Measurements from ENCODE around the gene SCART1.
"Not testable (repeated sequence)": the region's sequence is repeated elsewhere in the genome, so short reads cannot be mapped to it uniquely, and the experiment has no call there.

The SCART1 gene

GRCh38 chr10:133453516-133454203, at the start of gene SCART1:
Gene SCART1, plus strand, starts transcription at chr10:133453945. Its CDS starts 53 bp downstream, at chr10:133453998.
- no peak for DNase-seq (ENCODE audit: low read depth in 2 of 2)

- no peak for DNase-seq (ENCODE audit: low read depth in 2 of 2)
Observed at GRCh38 chr10:133405272-133405671, 48.5 kb upstream of the SCART1 start.

- no peak for DNase-seq (ENCODE audit: low read depth in 2 of 2)
Observed at GRCh38 chr10:133405844-133406527, 47.8 kb upstream of the SCART1 start.

GRCh38 chr10:133411523-133412380, 42.0 kb upstream of the SCART1 start:
- no peak for DNase-seq (ENCODE audit: low read depth in 2 of 2)

GRCh38 chr10:133412381-133412711, 41.4 kb upstream of the SCART1 start:
- no peak for DNase-seq (ENCODE audit: low read depth in 2 of 2)

- DNase-seq (ENCODE audit: low read depth in 2 of 2), result not testable (repeated sequence)
Observed at GRCh38 chr10:133414401-133414800, 39.3 kb upstream of the SCART1 start.

- DNase-seq (ENCODE audit: low read depth in 2 of 2), result no peak
Observed at GRCh38 chr10:133415752-133416151, 38.0 kb upstream of the SCART1 start.

GRCh38 chr10:133418289-133418993, 35.3 kb upstream of the SCART1 start:
- no peak for DNase-seq (ENCODE audit: low read depth in 2 of 2)

GRCh38 chr10:133419211-133419950, 34.4 kb upstream of the SCART1 start:
- no peak for DNase-seq (ENCODE audit: low read depth in 2 of 2)

GRCh38 chr10:133420028-133420427, 33.7 kb upstream of the SCART1 start:
- no peak for DNase-seq (ENCODE audit: low read depth in 2 of 2)

GRCh38 chr10:133420579-133420978, 33.2 kb upstream of the SCART1 start:
- DNase-seq (ENCODE audit: low read depth in 2 of 2), result no peak

- DNase-seq (ENCODE audit: low read depth in 2 of 2), result no peak
Observed at GRCh38 chr10:133421336-133422222, 32.2 kb upstream of the SCART1 start.

GRCh38 chr10:133422223-133422806, 31.4 kb upstream of the SCART1 start:
- no peak for DNase-seq (ENCODE audit: low read depth in 2 of 2)

- no peak for DNase-seq (ENCODE audit: low read depth in 2 of 2)
Observed at GRCh38 chr10:133422807-133423771, 30.7 kb upstream of the SCART1 start.

- DNase-seq (ENCODE audit: low read depth in 2 of 2), result not testable (repeated sequence)
Observed at GRCh38 chr10:133424102-133424501, 29.6 kb upstream of the SCART1 start.

GRCh38 chr10:133424601-133425000, 29.1 kb upstream of the SCART1 start, which contains the start of gene SPRN:
Gene SPRN, minus strand, starts transcription at chr10:133424625. Its CDS starts 944 bp downstream, at chr10:133423681.
- not testable (repeated sequence) for DNase-seq (ENCODE audit: low read depth in 2 of 2)

- not testable (repeated sequence) for DNase-seq (ENCODE audit: low read depth in 2 of 2)
Observed at GRCh38 chr10:133429571-133429970, 24.2 kb upstream of the SCART1 start.

GRCh38 chr10:133431888-133432613, 21.7 kb upstream of the SCART1 start:
- DNase-seq (ENCODE audit: low read depth in 2 of 2), result not testable (repeated sequence)

Data from stimulated activated CD8-positive, alpha-beta memory T cell treated with anti-CD3 and anti-CD28 coated beads, Interleukin-2, amount 100 ng/mL, for 1 hour (primary cell).